NCI-H1048 (cell line): ENCODE measurements around the gene DICER1.
"Not testable (repeated sequence)": the region's sequence is repeated elsewhere in the genome, so short reads cannot be mapped to it uniquely, and the experiment has no call there.

ENCODE experiments used
- DNase-seq: peaks from one replicate; lab custom pipeline; 2025; lab: John Stamatoyannopoulos, UW

Gene DICER1

DNA sequence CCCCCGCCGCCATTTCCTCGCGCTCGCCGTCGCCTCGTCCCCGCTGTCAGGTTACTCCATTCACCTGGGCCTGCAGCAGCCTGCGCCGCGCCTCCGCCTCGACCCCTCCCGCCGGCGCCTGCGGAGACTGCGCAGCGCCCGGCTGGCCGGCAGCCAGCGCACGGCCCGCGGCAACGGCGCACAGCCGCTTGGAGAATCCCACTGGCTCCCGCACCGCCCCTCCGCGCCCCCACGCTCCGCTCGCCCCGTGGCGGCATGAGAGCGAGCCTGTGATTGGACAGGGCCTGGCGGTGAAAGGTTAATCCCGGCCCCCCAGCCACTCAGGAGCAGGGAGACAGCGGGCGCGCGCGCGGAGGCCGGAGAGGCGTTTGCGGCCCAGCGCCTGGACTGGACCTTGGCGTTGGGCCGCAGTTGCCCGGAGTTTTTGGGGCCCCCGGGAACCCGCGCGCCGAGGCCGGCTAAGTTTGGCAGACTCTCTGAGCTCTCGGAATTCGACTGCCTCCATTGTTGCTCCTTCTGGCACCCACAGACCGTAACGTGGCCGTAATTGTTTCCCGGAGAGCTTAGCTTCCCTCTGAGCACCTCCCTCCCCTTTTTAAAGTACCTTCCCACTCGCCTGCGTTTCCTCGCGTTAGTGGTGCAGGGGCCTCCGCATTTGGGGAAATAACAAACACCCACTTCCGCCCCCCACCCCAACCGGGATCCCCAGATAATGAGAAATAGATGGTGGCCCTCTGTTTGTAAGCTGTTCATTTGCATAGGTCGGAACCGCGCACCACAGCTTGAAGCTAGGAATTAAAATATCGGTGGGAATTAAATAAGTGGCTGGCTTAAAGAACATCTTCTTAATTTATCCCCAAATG lies at the start of gene DICER1:
TSS of gene DICER1 (minus strand) at position 203 of the 863 bp plus-strand sequence. CDS start 24,071 bp downstream, outside the sequence.
- DNase-seq, result peak; percentile 76

GRCh38 chr14:95206534-95206933 lies 49.2 kb upstream of the DICER1 start:
- no peak for DNase-seq

DNA sequence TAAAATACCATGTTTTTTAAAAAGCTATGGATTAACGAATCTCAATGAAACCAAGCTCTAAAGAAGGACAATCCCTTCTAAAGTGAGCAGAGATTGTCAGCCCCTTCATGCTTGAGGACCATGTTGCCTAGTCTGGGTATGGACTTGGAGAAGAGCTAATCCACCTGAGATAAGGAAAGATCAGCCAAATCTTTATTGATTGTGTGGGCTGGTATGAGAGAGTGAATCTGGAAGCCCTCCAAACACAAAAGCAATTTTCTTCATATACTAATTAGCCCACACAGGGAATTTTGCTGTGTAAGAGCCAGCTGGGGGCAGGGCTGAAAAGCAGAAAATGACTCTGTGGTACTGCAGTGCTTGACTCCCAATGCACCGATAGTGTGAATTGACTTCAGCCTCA lies 47.4 kb upstream of the DICER1 start:
- DNase-seq, result no peak

GRCh38 chr14:95201745-95202144 lies 44.4 kb upstream of the DICER1 start:
- not testable (repeated sequence) for DNase-seq

DNA sequence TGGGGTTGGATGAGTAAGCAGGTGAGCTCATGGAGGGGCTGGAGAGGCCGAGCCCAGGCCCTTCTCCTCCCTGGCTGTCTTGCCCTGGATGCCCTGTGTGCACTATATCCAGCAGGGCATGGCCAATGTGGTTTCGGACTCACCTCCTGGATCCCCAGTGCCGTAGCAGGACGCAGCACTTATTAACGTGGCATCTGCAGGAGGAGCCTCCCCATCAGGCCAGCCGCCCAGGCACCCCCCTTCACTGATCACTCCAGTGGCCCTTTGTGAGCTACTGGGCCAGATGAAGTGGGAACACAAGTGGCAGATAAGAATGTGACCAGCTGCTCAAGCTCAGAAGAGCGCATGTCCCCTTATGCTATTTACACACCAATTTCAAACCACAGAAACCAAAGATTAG lies 43.1 kb upstream of the DICER1 start:
- DNase-seq, result no peak

DNA sequence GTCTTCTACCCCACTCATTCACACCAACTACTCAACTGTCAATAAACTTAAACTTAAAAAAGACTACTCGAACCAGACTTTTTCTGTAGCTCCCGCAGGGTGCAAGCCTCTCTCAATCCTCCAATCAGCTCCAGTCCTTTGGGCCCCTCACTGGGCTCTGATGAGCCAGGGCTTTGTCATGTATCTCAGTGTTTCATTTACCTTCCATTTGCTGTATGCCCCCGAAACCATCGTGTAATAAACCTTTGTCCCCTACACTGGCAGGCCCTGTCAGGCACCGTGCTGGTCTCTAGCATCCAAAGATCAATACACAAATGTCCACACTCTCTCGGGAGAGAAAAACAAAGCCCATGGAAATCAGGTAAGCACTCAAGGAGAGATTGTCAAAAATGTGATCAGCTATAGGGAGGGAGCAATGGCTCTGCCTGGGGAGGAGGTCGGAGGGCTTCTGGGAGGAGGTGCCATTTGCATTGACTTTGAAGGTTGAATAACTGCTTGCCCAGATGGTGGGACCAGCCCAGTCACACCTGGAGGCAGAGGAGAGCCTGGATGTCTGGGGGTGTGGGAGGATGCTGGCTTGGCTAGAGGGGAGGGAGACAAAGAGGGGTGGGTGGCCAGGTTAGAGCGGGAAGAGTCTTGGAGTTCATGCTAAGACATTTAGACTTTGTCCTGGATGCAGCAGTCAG lies 42.1 kb upstream of the DICER1 start:
- no peak for DNase-seq

DNA sequence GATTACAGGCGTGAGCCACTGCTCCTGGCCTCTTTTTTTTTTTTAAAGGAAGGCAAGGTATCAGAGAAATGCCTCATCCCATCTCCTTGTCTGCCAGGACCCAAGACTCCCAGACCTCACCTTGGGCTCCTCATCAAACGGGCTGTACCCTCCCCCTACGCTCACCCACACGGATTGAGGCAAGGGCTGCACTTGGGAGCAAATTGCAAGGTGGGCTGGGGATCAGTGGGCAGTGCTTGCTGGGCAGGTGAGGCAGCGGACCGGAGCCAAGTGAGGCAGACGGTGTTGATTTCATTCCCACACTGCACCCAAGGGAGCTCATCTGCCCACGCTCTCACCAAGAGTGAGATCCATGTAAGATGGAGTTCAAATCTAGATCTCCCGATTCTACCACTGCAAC lies 41.0 kb upstream of the DICER1 start:
- no peak for DNase-seq

- DNase-seq, result no peak
Observed at GRCh38 chr14:95197551-95197950, 40.2 kb upstream of the DICER1 start.

DNA sequence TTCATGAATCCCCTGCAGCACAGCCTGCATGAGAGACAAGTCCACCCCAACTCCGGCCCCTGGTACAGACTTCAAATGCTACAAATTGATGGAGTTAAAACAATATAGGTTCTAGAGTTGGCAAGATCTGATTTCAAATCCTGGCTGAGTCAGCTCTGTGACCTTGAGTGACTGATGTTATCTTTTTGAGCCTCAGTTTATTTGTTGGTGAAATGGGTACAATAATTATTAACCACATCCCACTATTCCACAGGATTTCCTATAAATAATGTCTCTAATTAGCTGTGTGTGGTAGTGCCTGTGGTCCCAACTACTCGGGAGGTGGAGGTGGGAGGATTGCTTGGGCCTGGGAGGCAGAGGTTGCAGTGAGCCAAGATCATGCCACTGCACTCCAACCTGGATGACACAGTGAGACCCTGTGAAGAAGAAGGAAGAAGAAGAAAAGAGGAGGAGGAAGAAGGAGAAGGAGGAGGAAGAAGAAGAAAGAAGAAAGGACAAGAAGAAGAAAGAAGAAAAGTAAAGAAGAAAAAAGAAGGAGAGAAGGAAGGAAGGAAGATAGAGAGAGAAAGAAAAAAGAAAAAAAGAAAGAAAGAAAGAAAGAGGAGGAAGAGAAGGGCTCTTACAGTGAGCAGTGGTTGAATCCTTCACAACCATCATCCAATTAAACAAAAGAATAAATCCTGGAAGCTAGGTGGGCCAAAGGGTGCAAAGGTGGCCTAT lies 39.7 kb upstream of the DICER1 start:
- no peak for DNase-seq

DNA sequence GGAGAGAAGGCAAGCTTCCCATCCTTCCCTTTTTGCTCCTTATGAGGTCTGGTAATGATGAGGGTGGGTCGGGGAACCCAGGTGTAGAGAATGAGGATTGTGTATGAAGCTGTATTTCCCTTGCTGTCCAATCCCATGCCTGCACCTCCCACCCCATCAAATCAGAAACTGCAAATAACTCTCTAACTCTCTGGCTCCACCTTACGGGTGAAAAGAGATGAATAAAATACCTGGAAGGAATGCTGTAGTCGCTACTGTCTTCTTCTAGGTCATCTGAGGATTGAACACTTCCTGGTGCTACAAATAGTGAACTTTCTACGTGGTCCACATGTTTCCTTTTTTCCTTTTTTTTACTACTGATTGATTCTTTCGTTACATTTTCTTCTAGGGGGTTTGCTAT lies 38.9 kb upstream of the DICER1 start:
- DNase-seq, result no peak

DNA sequence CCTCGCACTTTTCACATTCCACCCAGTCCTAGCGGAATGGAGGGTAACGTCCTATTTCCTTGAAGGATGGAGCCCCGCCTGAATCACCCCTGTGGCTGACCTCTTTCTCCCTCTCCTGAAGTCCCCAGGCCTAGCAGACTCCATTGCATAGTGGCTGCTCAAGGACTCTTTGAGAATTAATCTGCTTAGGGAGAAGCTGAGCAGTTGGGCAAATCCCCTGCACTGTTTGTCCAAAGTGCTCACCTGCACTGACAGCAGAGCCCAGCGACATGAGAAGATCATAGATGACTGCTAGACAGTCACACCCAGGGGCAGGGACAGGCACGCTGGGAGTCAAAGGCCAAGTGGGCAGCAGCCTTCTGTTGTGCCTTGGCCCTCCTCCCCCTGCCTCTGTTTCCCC lies 37.7 kb upstream of the DICER1 start:
- no peak for DNase-seq

DNA sequence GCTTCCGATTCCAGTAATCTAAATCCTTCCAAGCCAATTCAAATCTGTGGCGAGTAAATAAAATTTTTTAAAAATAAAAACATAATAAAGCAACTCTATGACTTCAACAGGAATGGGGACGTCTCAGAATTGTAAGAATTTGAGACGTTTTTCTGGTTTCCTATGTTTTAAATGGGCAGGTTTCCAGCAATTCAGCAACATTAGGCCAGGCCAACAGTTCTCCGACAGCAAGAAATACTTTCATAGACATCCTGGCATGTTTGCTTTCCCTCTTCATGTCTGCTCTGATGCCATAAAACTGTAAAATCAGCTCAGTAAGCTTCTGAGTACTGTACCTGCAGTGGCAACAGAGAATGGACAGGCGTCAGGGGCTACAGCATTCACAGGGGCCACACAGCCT lies 35.8 kb upstream of the DICER1 start:
- no peak for DNase-seq

DNA sequence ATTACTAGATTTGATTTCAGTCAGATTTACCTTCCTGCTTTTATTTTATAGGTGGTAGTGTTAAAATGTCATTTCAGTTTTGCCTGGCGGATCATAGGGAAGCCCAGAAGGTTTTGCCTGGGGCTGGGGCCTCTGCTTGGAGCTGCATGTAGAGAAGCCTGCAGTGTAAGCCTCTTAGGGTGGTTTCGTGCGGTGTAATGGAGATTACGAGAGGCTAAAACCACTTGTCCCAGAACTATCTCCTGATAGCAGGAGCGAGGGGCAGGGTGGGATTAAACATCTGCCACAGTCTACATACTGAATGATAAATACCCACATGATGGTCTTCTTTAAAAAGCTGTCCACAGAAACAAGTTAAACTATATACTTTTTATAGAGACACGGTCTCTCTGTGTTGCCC lies 35.0 kb upstream of the DICER1 start:
- no peak for DNase-seq

- no peak for DNase-seq
Observed at GRCh38 chr14:95191445-95192199, 34.3 kb upstream of the DICER1 start.

- DNase-seq, result no peak
Observed at GRCh38 chr14:95190857-95191256, 33.5 kb upstream of the DICER1 start.

GRCh38 chr14:95190346-95190840 lies 33.1 kb upstream of the DICER1 start:
- DNase-seq, result no peak

- DNase-seq, result no peak
Observed at GRCh38 chr14:95189367-95190132, 32.2 kb upstream of the DICER1 start.

- DNase-seq, result no peak
Observed at GRCh38 chr14:95188380-95188779, 31.1 kb upstream of the DICER1 start.

- DNase-seq, result no peak
Observed at GRCh38 chr14:95185767-95186392, 28.6 kb upstream of the DICER1 start.

DNA sequence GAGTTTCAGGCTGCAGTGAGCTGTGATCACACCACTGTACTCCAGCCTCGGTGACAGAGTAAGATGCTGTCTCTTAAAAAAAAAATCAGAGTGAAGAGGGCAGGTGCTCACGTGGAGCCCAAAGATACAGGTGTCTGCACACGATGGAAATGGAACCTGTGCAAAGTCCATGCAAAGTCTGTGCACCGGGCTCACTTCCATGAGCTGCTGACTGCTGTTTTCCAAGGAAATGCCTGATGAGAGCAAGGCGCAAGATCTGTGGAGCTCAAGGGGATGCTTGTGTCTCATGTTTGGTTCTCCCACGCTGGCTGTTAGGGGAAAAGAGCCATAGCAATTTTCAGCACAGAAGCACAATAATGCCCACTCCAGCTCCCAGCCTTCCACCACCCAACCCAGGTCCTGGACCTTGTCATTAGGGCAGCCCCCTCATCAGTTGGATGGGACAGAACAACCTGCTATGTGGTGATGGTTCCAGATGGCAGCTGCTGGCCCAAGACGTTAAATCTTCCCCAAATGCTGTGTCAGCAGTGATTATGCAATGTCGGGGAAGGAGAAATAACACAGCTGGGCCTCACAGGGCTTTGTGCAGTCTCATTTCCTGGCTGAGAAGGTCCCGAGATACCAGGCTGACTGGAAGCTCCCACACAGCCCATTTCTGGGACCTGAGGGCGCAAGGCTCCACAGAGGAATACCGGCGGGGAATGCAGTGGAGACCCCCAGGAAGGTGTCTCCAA lies 27.9 kb upstream of the DICER1 start:
- no peak for DNase-seq
